ENCODE results near the gene NAP1L4. TPM values are rescaled to one million over a fixed set of nuclear protein-coding genes. Genes with fewer than 3 reads are reported as not detected.

NAP1L4 gene
- total RNA-seq (2021; fragmentation: NEBNext Ultra II Directional; extraction: Animal tissue kit (Norgen Biotek cat#: 25700)) = 100 to 1,000 TPM; 109 to 140 (median 131) TPM
- long read RNA-seq, transcript NAP1L4-201 (16 exons, 2,511 nt) = minor isoform, 15 of 146 reads
- long read RNA-seq, transcript NAP1L4-222 (15 exons, 2,479 nt) = major isoform, 73 of 146 reads
- long read RNA-seq, partial matches to known transcripts = 19 of 146 reads
- long read RNA-seq, other reads (novel, unspliced or antisense) = 39 of 146 reads

GRCh38 chr11:2992234-2992996, at the start of gene NAP1L4:
Gene NAP1L4, minus strand, starts transcription at chr11:2992329. Its CDS starts 13,109 bp downstream, at chr11:2979220.
- Mint-ChIP-seq H3K27ac (peak within 1 kb of the TSS; percentile 97), H3K27me3 (ENCODE audit: insufficient read depth) (peaks cover 1% of the 10 kb centered on the region; the same call in 1 of the 2 replicates), H3K36me3 (ENCODE audit: low read depth) (peaks cover 13% of the 10 kb centered on the region; the same call in 1 of the 2 replicates), H3K4me3 (peak within 1 kb of the TSS; percentile 97), H3K4me1 (ENCODE audit: low read depth) (peaks cover 30% of the 10 kb centered on the region), H3K9me3 (no peaks in the 10 kb centered on the region)
- TF ChIP-seq CTCF (IDR thresholded peaks at IDR 0.05) = no peak
- DNase-seq = peak; percentile 93

GRCh38 chr11:3040881-3041280, 48.8 kb upstream of the NAP1L4 start:
- no peak for TF ChIP-seq CTCF (IDR thresholded peaks at IDR 0.05)
- H3K27me3 Mint-ChIP-seq (ENCODE audit: insufficient read depth) = peaks cover 5% of the 10 kb centered on the region; the same call in 1 of the 2 replicates

GRCh38 chr11:3037945-3038271, 45.8 kb upstream of the NAP1L4 start:
- Mint-ChIP-seq H3K4me1 (ENCODE audit: low read depth) (peaks cover 12% of the 10 kb centered on the region; the same call in 1 of the 2 replicates), H3K36me3 (ENCODE audit: low read depth) (peaks cover 32% of the 10 kb centered on the region), H3K27me3 (ENCODE audit: insufficient read depth) (peaks cover 3% of the 10 kb centered on the region), H3K9me3 (no peaks in the 10 kb centered on the region), H3K27ac (no peak overlapping the region), H3K4me3 (no peak overlapping the region)
- DNase-seq = no peak
- TF ChIP-seq CTCF (IDR thresholded peaks at IDR 0.05) = no peak

More at GRCh38 chr11:3040881-3041280, 48.8 kb upstream of the NAP1L4 start:
- no peaks in the 10 kb centered on the region for H3K9me3 Mint-ChIP-seq
- peaks cover 27% of the 10 kb centered on the region for H3K36me3 Mint-ChIP-seq (ENCODE audit: low read depth)
- H3K4me1 Mint-ChIP-seq (ENCODE audit: low read depth) = peaks cover 24% of the 10 kb centered on the region
- no peak overlapping the region for H3K4me3 Mint-ChIP-seq
- DNase-seq = no peak
- H3K27ac Mint-ChIP-seq = no peak overlapping the region

GRCh38 chr11:3037040-3037944, 45.2 kb upstream of the NAP1L4 start:
- Mint-ChIP-seq H3K4me3 (no peak overlapping the region), H3K36me3 (ENCODE audit: low read depth) (peaks cover 38% of the 10 kb centered on the region), H3K27me3 (ENCODE audit: insufficient read depth) (peaks cover 3% of the 10 kb centered on the region), H3K4me1 (ENCODE audit: low read depth) (peaks cover 12% of the 10 kb centered on the region; the same call in 1 of the 2 replicates), H3K27ac (peak overlapping the region; percentile 53; the same call in 1 of the 2 replicates), H3K9me3 (no peaks in the 10 kb centered on the region)
- DNase-seq = peak; percentile 47
- peak; percentile 94 for TF ChIP-seq CTCF (IDR thresholded peaks at IDR 0.05)

- TF ChIP-seq CTCF (IDR thresholded peaks at IDR 0.05) = no peak
- H3K27me3 Mint-ChIP-seq (ENCODE audit: insufficient read depth) = peaks cover 3% of the 10 kb centered on the region; the same call in 1 of the 2 replicates
- H3K9me3 Mint-ChIP-seq = no peaks in the 10 kb centered on the region
- no peak overlapping the region for H3K27ac Mint-ChIP-seq
- H3K36me3 Mint-ChIP-seq (ENCODE audit: low read depth) = peaks cover 39% of the 10 kb centered on the region
- peaks cover 12% of the 10 kb centered on the region; the same call in 1 of the 2 replicates for H3K4me1 Mint-ChIP-seq (ENCODE audit: low read depth)
- no peak overlapping the region for H3K4me3 Mint-ChIP-seq
- DNase-seq = no peak
These were observed 44.3 kb upstream of the NAP1L4 start for GRCh38 chr11:3036419-3036818.
